SK-N-SH (cell line): ENCODE results near the gene ANKRD52. TPM values are rescaled to one million over a fixed set of nuclear protein-coding genes. Genes with fewer than 3 reads are reported as not detected.

Source experiments
- CTCF ChIA-PET: fragments of 300-600, 350-600 bp; formaldehyde crosslinking; extraction: SDS; loops from one replicate; lab custom pipeline; 2021; lab: Yijun Ruan, JAX
- POLR2A ChIA-PET: fragments of 350-600 bp; sonication (Branson Sonifier 250); formaldehyde crosslinking; extraction: SDS; loops from one replicate; lab custom pipeline; 2020; ENCODE audit warnings: antibody characterized with exemption, inconsistent platforms; lab: Yijun Ruan, JAX
- DNase-seq: peaks from one replicate; pipeline ENCODE4 v3.0.0; 2012
- H2AFZ ChIP-seq: fragments of 200-600 bp; sonication (generic); 2 replicates; pipeline ENCODE4 v1.8.1; 2016; ENCODE audit warnings: antibody characterized with exemption, mild to moderate bottlenecking, low read depth
- H3F3A ChIP-seq: fragments of 200-600 bp; sonication (generic); replicated peaks from 2 replicates; pipeline ENCODE3; 2016; ENCODE audit warnings: antibody characterized with exemption, mild to moderate bottlenecking; ENCODE audit not compliant: insufficient read depth
- H3K27ac ChIP-seq, 2 experiments: fragments of 200-500 bp in 1 of 2; fragments of 200-600 bp in 1 of 2; sonication (Bioruptor generic) in 1 of 2; sonication (generic), shearing (Covaris generic) in 1 of 2; 2 replicates each; pipeline versions ENCODE4 v1.5.1 to v1.6.1; 2014 to 2016; ENCODE audit warnings: low read depth in 2 of 2, inconsistent platforms in 1 of 2, low read length in 1 of 2, mild to moderate bottlenecking in 1 of 2, mixed read lengths in 1 of 2
- H3K27me3 ChIP-seq: fragments of 200-600 bp; sonication (generic), shearing (Covaris generic); 2 replicates; pipeline ENCODE4 v1.6.1; 2016; ENCODE audit warnings: mixed run types; ENCODE audit not compliant: insufficient read depth
- H3K36me3 ChIP-seq, 2 experiments: fragments of 200-500 bp in 1 of 2; fragments of 200-600 bp in 1 of 2; sonication (Bioruptor generic) in 1 of 2; sonication (generic) in 1 of 2; replicated peaks in 1 of 2; 2 replicates each; pipeline versions ENCODE3 to v1.5.1; 2014 to 2016; ENCODE audit warnings: low read length in 1 of 2, mild to moderate bottlenecking in 1 of 2; ENCODE audit not compliant: insufficient read depth in 2 of 2, control insufficient read depth in 1 of 2
- H3K4me1 ChIP-seq, 2 experiments: fragments of 200-500 bp in 1 of 2; fragments of 200-600 bp in 1 of 2; sonication (Bioruptor generic) in 1 of 2; sonication (generic), shearing (Covaris generic) in 1 of 2; 2 replicates each; pipeline versions ENCODE4 v1.5.1 to v1.6.1; 2014 to 2016; ENCODE audit warnings: low read depth in 1 of 2, low read length in 1 of 2, mixed run types in 1 of 2; ENCODE audit not compliant: insufficient read depth in 2 of 2, control insufficient read depth in 1 of 2
- H3K4me2 ChIP-seq: fragments of 200-600 bp; sonication (generic), shearing (Covaris generic); 2 replicates; pipeline ENCODE4 v1.6.1; 2017; ENCODE audit warnings: mixed run types
- H3K4me3 ChIP-seq, 2 experiments: fragments of 200-500 bp in 1 of 2; fragments of 200-600 bp in 1 of 2; sonication (Bioruptor generic) in 1 of 2; sonication (generic), shearing (Covaris generic) in 1 of 2; 2 replicates each; pipeline versions ENCODE4 v1.5.1 to v1.8.1; 2014 to 2016; ENCODE audit warnings: low read depth in 2 of 2, inconsistent platforms in 1 of 2, low read length in 1 of 2, mild to moderate bottlenecking in 1 of 2, mixed read lengths in 1 of 2, moderate library complexity in 1 of 2
- H3K79me2 ChIP-seq: fragments of 200-600 bp; sonication (generic); 2 replicates; pipeline ENCODE4 v1.8.1; 2017; ENCODE audit warnings: mild to moderate bottlenecking; ENCODE audit not compliant: insufficient read depth
- H3K9ac ChIP-seq: fragments of 200-600 bp; sonication (generic); 2 replicates; pipeline ENCODE4 v1.6.1; 2017; ENCODE audit warnings: mixed run types
- H3K9me2 ChIP-seq: fragments of 200-600 bp; sonication (generic); 2 replicates; pipeline ENCODE4 v1.6.1; 2017; ENCODE audit warnings: mixed run types
- H3K9me3 ChIP-seq: fragments of 200-600 bp; sonication (generic); 2 replicates; pipeline ENCODE4 v1.6.1; 2017; ENCODE audit warnings: mixed run types, mild to moderate bottlenecking, moderate library complexity
- H4K20me1 ChIP-seq: fragments of 200-600 bp; sonication (generic); 2 replicates; pipeline ENCODE4 v1.6.1; 2017; ENCODE audit warnings: mild to moderate bottlenecking, mixed run types; ENCODE audit not compliant: insufficient read depth
- CHD2 ChIP-seq: fragments of 150-350 bp; IDR thresholded peaks from 2 replicates; pipeline ENCODE4 v1.6.1; 2018; ENCODE audit warnings: low read length; ENCODE audit not compliant: partially characterized antibody
- ELF1 ChIP-seq: IDR thresholded peaks from 2 replicates; pipeline ENCODE4 v1.4.0; 2012
- FOSL2 ChIP-seq: IDR thresholded peaks from 2 replicates; pipeline ENCODE4 v1.4.0; 2012; ENCODE audit warnings: low read depth, mild to moderate bottlenecking, moderate library complexity, borderline replicate concordance
- FOXJ3 ChIP-seq: sonication (generic); formaldehyde crosslinking; IDR thresholded peaks from 2 replicates; pipeline ENCODE4 v1.5.1; 2020; ENCODE audit warnings: mild to moderate bottlenecking, missing genetic modification reagents
- FOXM1 ChIP-seq: IDR thresholded peaks from 2 replicates; pipeline ENCODE4 v1.4.0; 2012; ENCODE audit warnings: low read depth, mild to moderate bottlenecking
- MEF2A ChIP-seq: IDR thresholded peaks from 2 replicates; pipeline ENCODE4 v1.4.0; 2012; ENCODE audit warnings: low read depth, borderline replicate concordance
- MXI1 ChIP-seq: IDR thresholded peaks from 2 replicates; pipeline ENCODE4 v1.6.1; 2012; ENCODE audit warnings: mild to moderate bottlenecking, low read depth, low read length, improper control_type of control experiment
- NFIC ChIP-seq: IDR thresholded peaks from 2 replicates; pipeline ENCODE4 v1.4.0; 2012; ENCODE audit warnings: borderline replicate concordance
- NRF1 ChIP-seq: IDR thresholded peaks from 2 replicates; pipeline ENCODE4 v1.6.1; 2012; ENCODE audit warnings: low read depth, mild to moderate bottlenecking, low read length
- POLR2AphosphoS5 ChIP-seq: IDR thresholded peaks from 2 replicates; pipeline ENCODE4 v1.6.1; 2012; ENCODE audit warnings: low read depth, low read length
- RFX5 ChIP-seq: IDR thresholded peaks from 2 replicates; pipeline ENCODE4 v1.6.1; 2012; ENCODE audit warnings: mild to moderate bottlenecking, improper control_type of control experiment, low read length
- SIN3A ChIP-seq: IDR thresholded peaks from 2 replicates; pipeline ENCODE4 v1.6.1; 2012; ENCODE audit warnings: low read depth, mild to moderate bottlenecking, low read length, moderate library complexity, borderline replicate concordance
- SMC3 ChIP-seq: IDR thresholded peaks from 2 replicates; pipeline ENCODE4 v1.6.1; 2012; ENCODE audit warnings: low read depth, low read length, improper control_type of control experiment
- TAF1 ChIP-seq: IDR thresholded peaks from 2 replicates; pipeline ENCODE4 v1.6.1; 2012; ENCODE audit warnings: low read depth, mild to moderate bottlenecking, low read length, moderate library complexity, borderline replicate concordance
- TCF12 ChIP-seq: IDR thresholded peaks from 2 replicates; pipeline ENCODE4 v1.4.0; 2012
- TEAD4 ChIP-seq: IDR thresholded peaks from 2 replicates; pipeline ENCODE4 v1.4.0; 2012; ENCODE audit warnings: mild to moderate bottlenecking, borderline replicate concordance; ENCODE audit not compliant: insufficient read depth
- YY1 ChIP-seq: IDR thresholded peaks from 2 replicates; pipeline ENCODE4 v1.4.0; 2012; ENCODE audit warnings: low read depth, mild to moderate bottlenecking
- WGBS: methylation state at CpG from one replicate; pipeline ENCODE4 v1.1.6; 2017; ENCODE audit warnings: low lambda C conversion rate; 5-methylcytosine and 5-hydroxymethylcytosine counted together
- polyA plus RNA-seq, 3 experiments: library from polyadenylated mRNA; depleted of rRNA; stranded (reverse); fragments of >200 nt; gene quantifications; 2 replicates each; pipeline ENCODE4 v1.2.3, GENCODE V29; 2012
- TF ChIP-seq, protein P1 (sequence below): fragments of 200-600 bp; sonication (generic); IDR thresholded peaks from 2 replicates; pipeline ENCODE4 v1.6.1; 2017; ENCODE audit warnings: antibody characterized with exemption, mild to moderate bottlenecking, moderate library complexity
- TF ChIP-seq, protein P2 (sequence below): IDR thresholded peaks from 2 replicates; pipeline ENCODE4 v1.4.0; 2012; ENCODE audit warnings: low read depth, borderline replicate concordance
- TF ChIP-seq, protein P3 (sequence below): IDR thresholded peaks from 2 replicates; pipeline ENCODE4 v1.4.0; 2012; ENCODE audit warnings: low read depth
- TF ChIP-seq, protein P4 (sequence below): fragments of 150-350 bp; IDR thresholded peaks from 2 replicates; pipeline ENCODE4 v1.6.1; 2016; ENCODE audit warnings: mild to moderate bottlenecking, low read depth, low read length
- TF ChIP-seq, protein P5 (sequence below): fragments of 150-350 bp; IDR thresholded peaks from 2 replicates; pipeline ENCODE4 v1.6.1; 2017; ENCODE audit warnings: antibody characterized with exemption, low read length, low read depth, borderline replicate concordance
- TF ChIP-seq, protein P6 (sequence below): IDR thresholded peaks from 2 replicates; pipeline ENCODE4; 2012

The ANKRD52 gene
- polyA plus RNA-seq, 1 of the 3 experiments (the other 2 are of a cell fraction) = 23.4 TPM

DNA sequence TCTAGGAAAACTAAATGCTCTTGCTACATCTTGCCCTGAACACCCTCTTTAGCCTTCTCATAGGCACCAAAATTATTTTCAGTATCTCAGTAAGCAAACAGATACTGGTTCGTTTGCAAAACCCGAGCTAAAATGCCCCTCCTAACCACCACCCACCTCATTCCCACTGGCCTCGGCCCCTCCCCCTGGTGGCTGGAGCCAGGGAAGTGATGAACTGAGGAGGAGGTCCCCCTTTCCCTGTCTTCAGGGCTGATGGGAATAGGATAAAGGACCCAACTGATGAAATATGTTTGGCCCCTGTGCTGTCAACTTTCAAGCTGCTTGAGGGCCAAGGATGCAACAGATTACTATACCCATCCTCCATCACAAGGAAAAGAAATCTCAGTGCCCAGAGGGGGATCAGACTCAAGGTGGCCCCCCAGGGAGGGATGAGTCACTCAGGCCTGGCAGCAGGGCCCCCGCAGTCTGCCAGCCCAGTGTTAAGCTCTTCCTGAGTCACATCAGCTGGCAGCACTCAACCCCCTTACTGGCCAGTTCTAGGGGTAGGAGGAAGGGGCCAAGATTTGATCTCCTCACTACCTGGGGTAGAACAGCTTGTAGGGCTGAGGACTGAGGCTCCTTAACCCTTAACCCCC is 1.7 kb downstream of the ANKRD52 start:
- peaks cover 35% of the 10 kb centered on the region for H3F3A ChIP-seq
- 11% methylated on average over 3 of the region's 4 CpGs for WGBS
- H3K36me3 ChIP-seq = peaks cover 46 to 47% of the 10 kb centered on the region in 2 experiments
- CTCF ChIA-PET = interaction anchor here (0.9 to 5.4 kb wide), 15 partner anchors 9 to 208 kb away, joined by 3 to 58 read pairs (median 7); partner anchors contain the start of genes COQ10A, RNF41 and SMARCC2
- H3K9me3 ChIP-seq = no peaks in the 10 kb centered on the region
- POLR2A ChIA-PET = no interaction called here
- peak overlapping the region; percentile 91 for H3K9ac ChIP-seq
- H4K20me1 ChIP-seq = peaks cover 23% of the 10 kb centered on the region
- DNase-seq = no peak
- peak overlapping the region in 1 of 2 experiments; percentile 75; a peak in 3 of 4 replicates for H3K27ac ChIP-seq
- peak overlapping the region; percentile 90 to 95 for H3K4me3 ChIP-seq
- no peaks in the 10 kb centered on the region for H3K9me2 ChIP-seq
- H3K4me2 ChIP-seq = peak overlapping the region; percentile 97
- peaks cover 11 to 19% of the 10 kb centered on the region in 2 experiments for H3K4me1 ChIP-seq
- H3K79me2 ChIP-seq = peaks cover 64% of the 10 kb centered on the region
- no peak overlapping the region for H2AFZ ChIP-seq
- no peaks in the 10 kb centered on the region for H3K27me3 ChIP-seq
- TF ChIP-seq RFX5 = no peak
- TF ChIP-seq, protein P1, sequence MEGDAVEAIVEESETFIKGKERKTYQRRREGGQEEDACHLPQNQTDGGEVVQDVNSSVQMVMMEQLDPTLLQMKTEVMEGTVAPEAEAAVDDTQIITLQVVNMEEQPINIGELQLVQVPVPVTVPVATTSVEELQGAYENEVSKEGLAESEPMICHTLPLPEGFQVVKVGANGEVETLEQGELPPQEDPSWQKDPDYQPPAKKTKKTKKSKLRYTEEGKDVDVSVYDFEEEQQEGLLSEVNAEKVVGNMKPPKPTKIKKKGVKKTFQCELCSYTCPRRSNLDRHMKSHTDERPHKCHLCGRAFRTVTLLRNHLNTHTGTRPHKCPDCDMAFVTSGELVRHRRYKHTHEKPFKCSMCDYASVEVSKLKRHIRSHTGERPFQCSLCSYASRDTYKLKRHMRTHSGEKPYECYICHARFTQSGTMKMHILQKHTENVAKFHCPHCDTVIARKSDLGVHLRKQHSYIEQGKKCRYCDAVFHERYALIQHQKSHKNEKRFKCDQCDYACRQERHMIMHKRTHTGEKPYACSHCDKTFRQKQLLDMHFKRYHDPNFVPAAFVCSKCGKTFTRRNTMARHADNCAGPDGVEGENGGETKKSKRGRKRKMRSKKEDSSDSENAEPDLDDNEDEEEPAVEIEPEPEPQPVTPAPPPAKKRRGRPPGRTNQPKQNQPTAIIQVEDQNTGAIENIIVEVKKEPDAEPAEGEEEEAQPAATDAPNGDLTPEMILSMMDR = peak; percentile 26; the same call in 1 of the 2 replicates
- TF ChIP-seq POLR2AphosphoS5 = no peak
- TF ChIP-seq CHD2 = no peak
- TF ChIP-seq ELF1 = no peak
- no peak for TF ChIP-seq TAF1
- TF ChIP-seq, protein P2, sequence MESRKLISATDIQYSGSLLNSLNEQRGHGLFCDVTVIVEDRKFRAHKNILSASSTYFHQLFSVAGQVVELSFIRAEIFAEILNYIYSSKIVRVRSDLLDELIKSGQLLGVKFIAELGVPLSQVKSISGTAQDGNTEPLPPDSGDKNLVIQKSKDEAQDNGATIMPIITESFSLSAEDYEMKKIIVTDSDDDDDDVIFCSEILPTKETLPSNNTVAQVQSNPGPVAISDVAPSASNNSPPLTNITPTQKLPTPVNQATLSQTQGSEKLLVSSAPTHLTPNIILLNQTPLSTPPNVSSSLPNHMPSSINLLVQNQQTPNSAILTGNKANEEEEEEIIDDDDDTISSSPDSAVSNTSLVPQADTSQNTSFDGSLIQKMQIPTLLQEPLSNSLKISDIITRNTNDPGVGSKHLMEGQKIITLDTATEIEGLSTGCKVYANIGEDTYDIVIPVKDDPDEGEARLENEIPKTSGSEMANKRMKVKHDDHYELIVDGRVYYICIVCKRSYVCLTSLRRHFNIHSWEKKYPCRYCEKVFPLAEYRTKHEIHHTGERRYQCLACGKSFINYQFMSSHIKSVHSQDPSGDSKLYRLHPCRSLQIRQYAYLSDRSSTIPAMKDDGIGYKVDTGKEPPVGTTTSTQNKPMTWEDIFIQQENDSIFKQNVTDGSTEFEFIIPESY = no peak
- no peak for TF ChIP-seq FOXJ3
- peak; percentile 76 for TF ChIP-seq NFIC
- TF ChIP-seq SIN3A = no peak
- TF ChIP-seq MXI1 = no peak
- TF ChIP-seq FOXM1 = no peak
- no peak for TF ChIP-seq MEF2A
- TF ChIP-seq, protein P3, sequence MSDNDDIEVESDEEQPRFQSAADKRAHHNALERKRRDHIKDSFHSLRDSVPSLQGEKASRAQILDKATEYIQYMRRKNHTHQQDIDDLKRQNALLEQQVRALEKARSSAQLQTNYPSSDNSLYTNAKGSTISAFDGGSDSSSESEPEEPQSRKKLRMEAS = no peak; the same call in 1 of the 2 replicates
- TF ChIP-seq FOSL2 = peak; percentile 92
- TF ChIP-seq, protein P4, sequence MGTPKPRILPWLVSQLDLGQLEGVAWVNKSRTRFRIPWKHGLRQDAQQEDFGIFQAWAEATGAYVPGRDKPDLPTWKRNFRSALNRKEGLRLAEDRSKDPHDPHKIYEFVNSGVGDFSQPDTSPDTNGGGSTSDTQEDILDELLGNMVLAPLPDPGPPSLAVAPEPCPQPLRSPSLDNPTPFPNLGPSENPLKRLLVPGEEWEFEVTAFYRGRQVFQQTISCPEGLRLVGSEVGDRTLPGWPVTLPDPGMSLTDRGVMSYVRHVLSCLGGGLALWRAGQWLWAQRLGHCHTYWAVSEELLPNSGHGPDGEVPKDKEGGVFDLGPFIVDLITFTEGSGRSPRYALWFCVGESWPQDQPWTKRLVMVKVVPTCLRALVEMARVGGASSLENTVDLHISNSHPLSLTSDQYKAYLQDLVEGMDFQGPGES = no peak
- TF ChIP-seq NRF1 = no peak
- TF ChIP-seq, protein P5, sequence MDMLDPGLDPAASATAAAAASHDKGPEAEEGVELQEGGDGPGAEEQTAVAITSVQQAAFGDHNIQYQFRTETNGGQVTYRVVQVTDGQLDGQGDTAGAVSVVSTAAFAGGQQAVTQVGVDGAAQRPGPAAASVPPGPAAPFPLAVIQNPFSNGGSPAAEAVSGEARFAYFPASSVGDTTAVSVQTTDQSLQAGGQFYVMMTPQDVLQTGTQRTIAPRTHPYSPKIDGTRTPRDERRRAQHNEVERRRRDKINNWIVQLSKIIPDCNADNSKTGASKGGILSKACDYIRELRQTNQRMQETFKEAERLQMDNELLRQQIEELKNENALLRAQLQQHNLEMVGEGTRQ = no peak
- TF ChIP-seq, protein P6, sequence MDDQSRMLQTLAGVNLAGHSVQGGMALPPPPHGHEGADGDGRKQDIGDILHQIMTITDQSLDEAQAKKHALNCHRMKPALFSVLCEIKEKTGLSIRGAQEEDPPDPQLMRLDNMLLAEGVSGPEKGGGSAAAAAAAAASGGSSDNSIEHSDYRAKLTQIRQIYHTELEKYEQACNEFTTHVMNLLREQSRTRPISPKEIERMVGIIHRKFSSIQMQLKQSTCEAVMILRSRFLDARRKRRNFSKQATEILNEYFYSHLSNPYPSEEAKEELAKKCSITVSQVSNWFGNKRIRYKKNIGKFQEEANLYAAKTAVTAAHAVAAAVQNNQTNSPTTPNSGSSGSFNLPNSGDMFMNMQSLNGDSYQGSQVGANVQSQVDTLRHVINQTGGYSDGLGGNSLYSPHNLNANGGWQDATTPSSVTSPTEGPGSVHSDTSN = peak; percentile 33; the same call in 1 of the 2 replicates
- TF ChIP-seq SMC3 = no peak
- TF ChIP-seq TCF12 = peak; percentile 50; the same call in 1 of the 2 replicates
- no peak for TF ChIP-seq YY1
- TF ChIP-seq TEAD4 = no peak
